Measurements from ENCODE around the gene COX19.

GRCh38 chr7:967361-968082 lies 7.8 kb downstream of the COX19 start:
- TF ChIP-seq, protein P1, sequence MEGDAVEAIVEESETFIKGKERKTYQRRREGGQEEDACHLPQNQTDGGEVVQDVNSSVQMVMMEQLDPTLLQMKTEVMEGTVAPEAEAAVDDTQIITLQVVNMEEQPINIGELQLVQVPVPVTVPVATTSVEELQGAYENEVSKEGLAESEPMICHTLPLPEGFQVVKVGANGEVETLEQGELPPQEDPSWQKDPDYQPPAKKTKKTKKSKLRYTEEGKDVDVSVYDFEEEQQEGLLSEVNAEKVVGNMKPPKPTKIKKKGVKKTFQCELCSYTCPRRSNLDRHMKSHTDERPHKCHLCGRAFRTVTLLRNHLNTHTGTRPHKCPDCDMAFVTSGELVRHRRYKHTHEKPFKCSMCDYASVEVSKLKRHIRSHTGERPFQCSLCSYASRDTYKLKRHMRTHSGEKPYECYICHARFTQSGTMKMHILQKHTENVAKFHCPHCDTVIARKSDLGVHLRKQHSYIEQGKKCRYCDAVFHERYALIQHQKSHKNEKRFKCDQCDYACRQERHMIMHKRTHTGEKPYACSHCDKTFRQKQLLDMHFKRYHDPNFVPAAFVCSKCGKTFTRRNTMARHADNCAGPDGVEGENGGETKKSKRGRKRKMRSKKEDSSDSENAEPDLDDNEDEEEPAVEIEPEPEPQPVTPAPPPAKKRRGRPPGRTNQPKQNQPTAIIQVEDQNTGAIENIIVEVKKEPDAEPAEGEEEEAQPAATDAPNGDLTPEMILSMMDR (optimal IDR thresholded peaks at IDR 0.05 in 1 of 3, IDR thresholded peaks at IDR 0.05 in 1 of 3, conservative IDR thresholded peaks at IDR 0.05 in 1 of 3; ENCODE audit: extremely low read depth in 1 of 3, insufficient read depth in 2 of 3, low read length in 3 of 3): no peak
- TF ChIP-seq EZH2 (IDR thresholded peaks at IDR 0.05; ENCODE audit: low read length): no peak

All from keratinocyte (primary cell).